GM12875 (cell line): ENCODE measurements around the gene SOCS7.

Experiments used
- H3K4me3 ChIP-seq: one replicate; pipeline ENCODE4 v1.5.1; 2011; ENCODE audit warnings: low read depth, low read length, control low read depth
- CTCF ChIP-seq: IDR thresholded peaks from 2 replicates; pipeline ENCODE4 v1.5.1; 2011; ENCODE audit warnings: low read depth, mild to moderate bottlenecking, control low read depth, inconsistent platforms, low read length, moderate library complexity, borderline replicate concordance; ENCODE audit not compliant: insufficient read depth

The SOCS7 gene

GRCh38 chr17:38419508-38419981 is 67.9 kb downstream of the SOCS7 start:
- H3K4me3 ChIP-seq = no peak overlapping the region
- no peak for TF ChIP-seq CTCF

- H3K4me3 ChIP-seq = no peak overlapping the region
- TF ChIP-seq CTCF = no peak
Measured at GRCh38 chr17:38420518-38420917, 68.9 kb downstream of the SOCS7 start.

GRCh38 chr17:38421171-38421841 is 69.7 kb downstream of the SOCS7 start:
- H3K4me3 ChIP-seq = no peak overlapping the region
- TF ChIP-seq CTCF = no peak

- TF ChIP-seq CTCF = no peak
Measured at GRCh38 chr17:38421871-38422827, 70.5 kb downstream of the SOCS7 start.

GRCh38 chr17:38424297-38424972 is 72.8 kb downstream of the SOCS7 start:
- no peak for TF ChIP-seq CTCF

More at GRCh38 chr17:38421871-38422827, 70.5 kb downstream of the SOCS7 start:
- no peak overlapping the region for H3K4me3 ChIP-seq

GRCh38 chr17:38425031-38425430 is 73.4 kb downstream of the SOCS7 start:
- TF ChIP-seq CTCF = no peak
- no peak overlapping the region for H3K4me3 ChIP-seq

More at GRCh38 chr17:38424297-38424972, 72.8 kb downstream of the SOCS7 start:
- H3K4me3 ChIP-seq = no peak overlapping the region
